ENCODE data around the gene NEURL1B. TPM values are rescaled to one million over a fixed set of nuclear protein-coding genes. Genes with fewer than 3 reads are reported as not detected.
A peak's percentile ranks its signal among the peaks of the same experiment; 100 is the strongest.

The NEURL1B gene
- total RNA-seq, 2 donors from 2014 or later = 17.3 to 17.6 TPM

DNA sequence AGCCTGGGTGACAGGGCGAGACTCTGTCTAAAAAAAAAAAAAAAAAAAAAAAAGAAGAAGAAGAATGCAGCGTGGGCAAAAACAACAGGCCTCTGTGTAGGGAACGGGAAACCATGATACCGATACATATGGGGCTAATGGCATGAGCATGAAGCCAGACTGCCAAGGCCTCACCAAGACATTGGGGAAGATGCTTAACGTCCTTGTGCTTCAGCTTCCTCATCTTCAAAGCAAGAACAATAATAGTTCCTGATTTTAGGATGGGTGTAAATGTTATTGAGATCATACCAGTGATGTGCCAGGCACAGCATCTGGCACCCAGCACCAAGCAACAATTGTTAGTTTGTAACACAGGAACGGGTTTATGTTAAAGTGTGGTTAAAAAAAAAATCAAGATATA is 51.4 kb downstream of the NEURL1B start:
- peak overlapping the region; percentile 71 to 82 for H3K27ac ChIP-seq
- no peaks in the 10 kb centered on the region for H3K9me3 ChIP-seq
- peaks cover 65 to 98% of the 10 kb centered on the region in 2 donors for H3K4me1 ChIP-seq (ENCODE audit: control insufficient read depth in 1 of 2, low read depth in 2 of 2)
- ATAC-seq (ENCODE audit: insufficient number of reproducible peaks, low FRiP score, low read depth) = no peak
- no peaks in the 10 kb centered on the region for H3K36me3 ChIP-seq
- no peaks in the 10 kb centered on the region for H3K27me3 ChIP-seq (replicated peaks; ENCODE audit: insufficient read depth)
- DNase-seq (ENCODE audit: low spot score) = no peak
- H3K4me3 ChIP-seq = no peak overlapping the region
- TF ChIP-seq, protein P1, sequence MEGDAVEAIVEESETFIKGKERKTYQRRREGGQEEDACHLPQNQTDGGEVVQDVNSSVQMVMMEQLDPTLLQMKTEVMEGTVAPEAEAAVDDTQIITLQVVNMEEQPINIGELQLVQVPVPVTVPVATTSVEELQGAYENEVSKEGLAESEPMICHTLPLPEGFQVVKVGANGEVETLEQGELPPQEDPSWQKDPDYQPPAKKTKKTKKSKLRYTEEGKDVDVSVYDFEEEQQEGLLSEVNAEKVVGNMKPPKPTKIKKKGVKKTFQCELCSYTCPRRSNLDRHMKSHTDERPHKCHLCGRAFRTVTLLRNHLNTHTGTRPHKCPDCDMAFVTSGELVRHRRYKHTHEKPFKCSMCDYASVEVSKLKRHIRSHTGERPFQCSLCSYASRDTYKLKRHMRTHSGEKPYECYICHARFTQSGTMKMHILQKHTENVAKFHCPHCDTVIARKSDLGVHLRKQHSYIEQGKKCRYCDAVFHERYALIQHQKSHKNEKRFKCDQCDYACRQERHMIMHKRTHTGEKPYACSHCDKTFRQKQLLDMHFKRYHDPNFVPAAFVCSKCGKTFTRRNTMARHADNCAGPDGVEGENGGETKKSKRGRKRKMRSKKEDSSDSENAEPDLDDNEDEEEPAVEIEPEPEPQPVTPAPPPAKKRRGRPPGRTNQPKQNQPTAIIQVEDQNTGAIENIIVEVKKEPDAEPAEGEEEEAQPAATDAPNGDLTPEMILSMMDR (IDR thresholded peaks at IDR 0.05) = no peak

DNA sequence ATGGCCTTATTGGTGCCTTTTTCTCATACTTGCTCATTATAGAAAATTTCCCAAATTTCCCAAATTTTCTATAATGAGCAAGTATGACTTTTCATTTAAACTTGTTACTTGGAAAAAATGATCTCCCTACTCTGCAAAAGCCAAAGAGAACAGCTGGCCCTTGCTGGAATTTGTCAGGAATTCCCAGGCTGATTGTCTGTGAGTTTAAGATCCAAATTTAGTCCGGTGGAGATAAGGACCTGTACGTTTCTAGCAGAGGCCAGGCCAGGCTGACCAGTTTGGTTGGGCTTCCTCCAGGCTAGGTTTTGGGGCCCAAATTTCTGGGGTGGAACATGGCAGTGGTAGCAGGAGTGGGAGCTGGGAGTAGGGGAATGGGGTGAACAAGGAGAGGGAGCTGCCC is 51.9 kb downstream of the NEURL1B start:
- H3K36me3 ChIP-seq = no peaks in the 10 kb centered on the region
- H3K27me3 ChIP-seq (replicated peaks; ENCODE audit: insufficient read depth) = no peaks in the 10 kb centered on the region
- peaks cover 65 to 92% of the 10 kb centered on the region in 2 donors for H3K4me1 ChIP-seq (ENCODE audit: control insufficient read depth in 1 of 2, low read depth in 2 of 2)
- peak overlapping the region; percentile 71 to 82 for H3K27ac ChIP-seq
- no peak for ATAC-seq (ENCODE audit: insufficient number of reproducible peaks, low FRiP score, low read depth)
- TF ChIP-seq, protein P1 (IDR thresholded peaks at IDR 0.05) = no peak
- no peak for DNase-seq (ENCODE audit: low spot score)
- no peak overlapping the region for H3K4me3 ChIP-seq
- H3K9me3 ChIP-seq = no peaks in the 10 kb centered on the region

DNA sequence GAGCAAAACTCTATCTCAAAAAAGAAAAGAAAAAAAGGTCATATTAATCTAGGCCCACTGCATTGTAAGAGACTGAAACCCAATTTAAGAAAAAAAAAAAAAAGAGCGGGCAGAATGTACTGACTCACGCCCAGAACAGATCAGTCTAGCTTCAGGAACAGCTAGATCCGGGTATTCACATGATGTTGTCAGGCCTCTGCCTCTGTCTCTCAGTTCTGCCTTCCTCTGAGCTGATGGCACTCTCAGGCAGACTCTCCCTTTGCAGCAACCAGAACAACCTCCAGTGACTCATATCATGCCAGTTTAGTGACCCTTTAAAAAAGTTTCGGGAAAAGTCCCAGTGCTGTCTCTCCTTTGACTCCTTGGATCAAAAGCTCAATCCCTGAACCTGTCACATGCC is 53.0 kb downstream of the NEURL1B start:
- Histone ChIP-seq H3K9me3 (no peaks in the 10 kb centered on the region), H3K4me1 (ENCODE audit: control insufficient read depth in 1 of 2, low read depth in 2 of 2) (peaks cover 56 to 82% of the 10 kb centered on the region in 2 donors), H3K27me3 (replicated peaks; ENCODE audit: insufficient read depth) (no peaks in the 10 kb centered on the region), H3K4me3 (no peak overlapping the region), H3K27ac (peak overlapping the region; percentile 71 to 82), H3K36me3 (no peaks in the 10 kb centered on the region)
- no peak for DNase-seq (ENCODE audit: low spot score)
- ATAC-seq (ENCODE audit: insufficient number of reproducible peaks, low FRiP score, low read depth) = no peak
- TF ChIP-seq, protein P1 (IDR thresholded peaks at IDR 0.05) = no peak

DNA sequence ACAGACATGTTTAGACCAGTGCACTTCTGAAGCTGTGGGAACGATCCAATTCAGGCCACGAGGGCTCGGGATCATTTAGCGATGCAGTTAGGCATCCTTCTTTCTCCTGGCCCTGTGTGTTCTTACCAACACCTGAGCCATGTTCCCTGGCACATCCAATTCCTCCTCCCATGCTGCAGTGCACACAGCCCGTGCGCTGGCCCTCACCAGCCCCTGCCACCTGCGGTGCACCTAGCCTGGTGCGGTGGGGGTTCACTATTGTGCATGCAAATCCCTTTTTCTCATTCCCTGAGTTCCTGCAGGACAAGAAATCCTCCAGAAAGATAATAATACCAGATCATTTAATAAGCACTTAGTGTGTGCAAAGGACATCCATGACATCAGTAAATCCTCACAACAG is 53.5 kb downstream of the NEURL1B start:
- no peak for DNase-seq (ENCODE audit: low spot score)
- H3K4me1 ChIP-seq (ENCODE audit: control insufficient read depth in 1 of 2, low read depth in 2 of 2) = peaks cover 55 to 77% of the 10 kb centered on the region in 2 donors
- ATAC-seq (ENCODE audit: insufficient number of reproducible peaks, low FRiP score, low read depth) = no peak
- TF ChIP-seq, protein P1 (IDR thresholded peaks at IDR 0.05) = no peak
- H3K4me3 ChIP-seq = no peak overlapping the region
- H3K27ac ChIP-seq = peak overlapping the region; percentile 71 to 82
- H3K27me3 ChIP-seq (replicated peaks; ENCODE audit: insufficient read depth) = no peaks in the 10 kb centered on the region
- no peaks in the 10 kb centered on the region for H3K36me3 ChIP-seq
- H3K9me3 ChIP-seq = no peaks in the 10 kb centered on the region

DNA sequence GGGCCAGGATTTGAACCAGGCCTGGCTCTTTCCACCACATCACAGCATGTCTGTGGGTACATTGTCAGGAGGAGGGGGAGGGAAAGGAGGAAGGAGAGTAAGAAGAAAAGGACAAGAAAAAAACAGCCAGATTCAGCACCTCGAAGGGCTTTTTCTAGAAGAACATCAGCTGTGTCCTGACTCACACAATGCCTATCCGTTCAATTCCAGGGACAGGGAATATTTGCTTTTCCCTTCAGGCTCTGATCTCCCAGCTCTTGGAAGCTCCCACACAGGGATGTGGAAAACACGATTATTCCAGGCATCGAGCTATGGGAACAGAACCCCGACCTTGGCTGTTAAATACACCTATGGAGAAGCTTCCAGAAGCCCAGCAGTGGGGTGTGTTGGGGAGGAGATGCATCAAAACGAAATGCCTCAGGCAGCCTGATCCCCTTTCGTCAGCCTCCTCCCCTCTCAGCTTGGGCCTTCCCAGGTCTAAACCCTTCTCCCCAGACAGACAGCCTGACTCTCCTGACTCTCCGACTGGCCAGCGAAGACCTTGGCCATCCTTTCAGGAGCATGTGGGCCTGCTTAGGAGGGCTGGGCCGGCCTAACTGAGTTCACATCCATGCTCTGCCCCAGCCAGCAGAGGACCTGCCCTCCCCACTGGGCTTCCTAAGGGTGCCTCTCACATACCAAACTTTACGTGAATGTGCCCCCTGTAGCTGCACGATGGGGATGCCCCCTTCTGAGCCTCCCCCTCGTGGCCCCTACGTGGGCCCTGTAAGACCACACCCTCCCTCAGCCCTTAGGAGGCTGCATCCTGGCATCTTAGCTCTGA is 54.4 kb downstream of the NEURL1B start:
- H3K27ac ChIP-seq = peak overlapping the region; percentile 26 to 82
- TF ChIP-seq, protein P1 (IDR thresholded peaks at IDR 0.05) = no peak
- H3K9me3 ChIP-seq = no peaks in the 10 kb centered on the region
- no peak overlapping the region for H3K4me3 ChIP-seq
- H3K36me3 ChIP-seq = no peaks in the 10 kb centered on the region
- H3K27me3 ChIP-seq (replicated peaks; ENCODE audit: insufficient read depth) = no peaks in the 10 kb centered on the region
- DNase-seq (ENCODE audit: low spot score) (no peak), ATAC-seq (ENCODE audit: insufficient number of reproducible peaks, low FRiP score, low read depth) (no peak)
- peaks cover 46 to 68% of the 10 kb centered on the region in 2 donors for H3K4me1 ChIP-seq (ENCODE audit: control insufficient read depth in 1 of 2, low read depth in 2 of 2)
